ENCODE data around the gene CHADL. TPM values are rescaled to one million over a fixed set of nuclear protein-coding genes. Genes with fewer than 3 reads are reported as not detected.

The CHADL gene
- total and polyA plus RNA-seq, 9 of the 15 experiments (the other 6 are each of a cell fraction or from before 2014, with no cell fraction given), result not detected

DNA sequence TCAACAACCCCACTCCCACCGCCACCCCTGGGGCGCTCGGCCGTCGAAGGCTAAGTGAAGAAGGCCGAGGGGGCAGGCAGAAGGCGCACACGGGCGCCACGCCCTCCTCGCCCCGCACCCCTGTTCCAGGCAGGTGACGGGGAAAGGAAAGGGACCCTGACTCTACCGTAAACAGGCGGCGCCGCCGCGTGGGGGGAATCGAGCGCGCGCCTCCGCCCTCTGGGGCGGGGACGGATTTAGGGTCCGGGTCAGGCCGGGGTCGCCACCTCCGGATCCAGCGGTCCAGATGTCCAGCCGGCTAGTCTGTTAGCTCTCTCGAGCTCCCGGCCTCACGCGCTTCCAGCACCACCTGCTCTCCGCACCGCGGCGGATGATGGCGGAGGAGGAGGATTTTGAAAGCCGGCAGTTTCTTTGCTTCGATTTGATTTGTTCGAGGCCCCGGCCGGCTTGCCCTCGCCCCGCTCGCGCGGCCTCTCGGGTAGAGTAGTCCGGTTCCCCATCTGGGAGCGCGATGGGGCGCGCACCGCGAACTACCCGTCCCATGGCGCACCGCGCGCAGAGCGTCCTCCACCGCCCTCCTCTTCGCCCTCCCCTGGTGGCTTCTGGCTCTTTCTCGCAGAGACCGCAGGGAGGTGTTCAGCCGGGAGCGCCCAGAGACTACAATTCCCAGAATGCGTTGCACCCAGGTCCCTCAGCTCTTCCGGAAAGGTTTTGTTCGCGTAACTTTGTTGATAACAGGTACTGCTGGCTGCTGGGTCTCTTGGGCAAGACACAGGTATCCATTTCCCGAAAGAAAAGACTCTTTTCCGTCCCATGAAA lies 45.3 kb upstream of the CHADL start, which contains the start of gene RANGAP1 (continued):
- TF ChIP-seq ADNP (tag; IDR thresholded peaks at IDR 0.05) (no peak), SMARCB1 (IDR thresholded peaks at IDR 0.05; ENCODE audit: insufficient read length, low read depth) (no peak), ZNF609 (CRISPR knock-in tag; IDR thresholded peaks at IDR 0.05; ENCODE audit: borderline replicate concordance) (peak; percentile 36; the same call in 1 of the 2 replicates), BRF1 (IDR thresholded peaks at IDR 0.05; ENCODE audit: borderline replicate concordance, extremely low read depth, insufficient read length) (no peak), EHMT2 (IDR thresholded peaks at IDR 0.05) (no peak), ZNF655 (CRISPR knock-in tag; IDR thresholded peaks at IDR 0.05) (no peak), SRSF3 (IDR thresholded peaks at IDR 0.05; ENCODE audit: insufficient read depth, low read length) (0 out of 2 replicates have a peak, but pooled peaks have one; percentile 62), POU5F1 (IDR thresholded peaks at IDR 0.05; ENCODE audit: borderline replicate concordance, low read depth, low read length, partially characterized antibody) (peak; percentile 35), KLF16 (IDR thresholded peaks at IDR 0.05) (no peak), HCFC1 (IDR thresholded peaks at IDR 0.05; ENCODE audit: low read depth, low read length) (peak; percentile 95), ZNF316 (IDR thresholded peaks at IDR 0.05) (no peak), MLLT1 (IDR thresholded peaks at IDR 0.05) (no peak), ZBTB1 (CRISPR knock-in tag; IDR thresholded peaks at IDR 0.05; ENCODE audit: borderline replicate concordance, low read depth) (no peak), NCOR1 (IDR thresholded peaks at IDR 0.05) (no peak), DIDO1 (tag; IDR thresholded peaks at IDR 0.05; ENCODE audit: low read depth) (no peak), ESRRA (IDR thresholded peaks at IDR 0.05; ENCODE audit: borderline replicate concordance, low read depth) (peak; percentile 47; the same call in 1 of the 2 replicates)
- TF ChIP-seq, protein P1, sequence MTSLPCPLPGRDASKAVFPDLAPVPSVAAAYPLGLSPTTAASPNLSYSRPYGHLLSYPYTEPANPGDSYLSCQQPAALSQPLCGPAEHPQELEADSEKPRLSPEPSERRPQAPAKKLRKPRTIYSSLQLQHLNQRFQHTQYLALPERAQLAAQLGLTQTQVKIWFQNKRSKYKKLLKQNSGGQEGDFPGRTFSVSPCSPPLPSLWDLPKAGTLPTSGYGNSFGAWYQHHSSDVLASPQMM (CRISPR knock-in tag; IDR thresholded peaks at IDR 0.05), result no peak
- TF ChIP-seq, protein P2, sequence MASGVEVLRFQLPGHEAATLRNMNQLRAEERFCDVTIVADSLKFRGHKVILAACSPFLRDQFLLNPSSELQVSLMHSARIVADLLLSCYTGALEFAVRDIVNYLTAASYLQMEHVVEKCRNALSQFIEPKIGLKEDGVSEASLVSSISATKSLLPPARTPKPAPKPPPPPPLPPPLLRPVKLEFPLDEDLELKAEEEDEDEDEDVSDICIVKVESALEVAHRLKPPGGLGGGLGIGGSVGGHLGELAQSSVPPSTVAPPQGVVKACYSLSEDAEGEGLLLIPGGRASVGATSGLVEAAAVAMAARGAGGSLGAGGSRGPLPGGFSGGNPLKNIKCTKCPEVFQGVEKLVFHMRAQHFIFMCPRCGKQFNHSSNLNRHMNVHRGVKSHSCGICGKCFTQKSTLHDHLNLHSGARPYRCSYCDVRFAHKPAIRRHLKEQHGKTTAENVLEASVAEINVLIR (CRISPR knock-in tag; IDR thresholded peaks at IDR 0.05), result no peak
